B cell (primary cell): ENCODE results near the gene MBNL2. TPM values are rescaled to one million over a fixed set of nuclear protein-coding genes. Genes with fewer than 3 reads are reported as not detected.

Source experiments
- ATAC-seq: fragments of 200-7000 bp; cut with Tn5 transposase; one replicate; pipeline ENCODE4 v1.10.0; 2021; ENCODE audit warnings: low read depth, mild to moderate bottlenecking, moderate number of reproducible peaks, moderate library complexity
- CTCF ChIA-PET: fragments of 350-600 bp; sonication (Branson Sonifier 250); formaldehyde crosslinking; loops from one replicate; lab custom pipeline; 2021; ENCODE audit warnings: antibody characterized with exemption, inconsistent platforms; lab: Charles Lee
- POLR2A ChIA-PET: fragments of 350-600 bp; sonication (Branson Sonifier 250); formaldehyde crosslinking; loops from one replicate; lab custom pipeline; 2021; ENCODE audit warnings: antibody characterized with exemption; lab: Charles Lee
- DNase-seq: peaks from one replicate; pipeline ENCODE4 v3.0.0; 2013
- H2AFZ ChIP-seq: 2 replicates; pipeline ENCODE4 v1.6.1; 2012; ENCODE audit warnings: mild to moderate bottlenecking, low read depth, low read length; ENCODE audit not compliant: insufficient read depth, poor library complexity, severe bottlenecking
- H3K27ac ChIP-seq, 2 donors: 1 replicate in 1 of 2; 2 replicates in 1 of 2; pipeline ENCODE4 v1.5.1; 2012 to 2013; ENCODE audit warnings: low read length in 2 of 2, mild to moderate bottlenecking in 2 of 2, moderate library complexity in 1 of 2
- H3K27me3 ChIP-seq, 4 experiments: fragments of 200-600 bp in 1 of 4; sonication (generic) in 1 of 4; replicated peaks in 1 of 4; 1 replicate in 2 of 4; 2 replicates in 2 of 4; pipeline versions ENCODE4 v1.6.1 to v1.7.0; 2013 to 2016; ENCODE audit warnings: low read length in 3 of 4, mild to moderate bottlenecking in 2 of 4, mixed read lengths in 1 of 4, moderate library complexity in 1 of 4; ENCODE audit not compliant: insufficient read depth in 4 of 4, control insufficient read depth in 3 of 4; ENCODE audit errors: control extremely low read depth in 1 of 4
- H3K36me3 ChIP-seq, 2 experiments: replicated peaks in 1 of 2; 1 replicate in 1 of 2; 2 replicates in 1 of 2; pipeline versions ENCODE4 v1.6.1 to v1.7.1; 2013; ENCODE audit warnings: low read length in 1 of 2; ENCODE audit not compliant: insufficient read depth in 2 of 2, control insufficient read depth in 1 of 2; ENCODE audit errors: control extremely low read depth in 1 of 2, extremely low read depth in 1 of 2
- H3K4me1 ChIP-seq, 2 donors: fragments of 200-600 bp in 1 of 2; sonication (generic) in 1 of 2; 1 replicate in 1 of 2; 2 replicates in 1 of 2; pipeline versions ENCODE4 v1.5.1 to v1.6.1; 2013 to 2017; ENCODE audit warnings: low read length in 2 of 2; ENCODE audit not compliant: control insufficient read depth in 2 of 2, insufficient read depth in 2 of 2
- H3K4me2 ChIP-seq: replicated peaks from 2 replicates; pipeline ENCODE3; 2012; ENCODE audit warnings: mild to moderate bottlenecking, low read depth, low read length; ENCODE audit not compliant: poor library complexity, severe bottlenecking
- H3K4me3 ChIP-seq, 5 experiments: fragments of 200-600 bp in 1 of 5; sonication (generic) in 1 of 5; 1 replicate in 3 of 5; 2 replicates in 2 of 5; pipeline versions ENCODE4 v1.5.1 to v1.7.0; 2011 to 2016; ENCODE audit warnings: low read length in 4 of 5, mild to moderate bottlenecking in 4 of 5, low read depth in 2 of 5, control low read depth in 1 of 5, moderate library complexity in 1 of 5; ENCODE audit not compliant: insufficient read depth in 1 of 5; ENCODE audit errors: control extremely low read depth in 1 of 5, extremely low read depth in 1 of 5
- H3K79me2 ChIP-seq: fragments of 200-600 bp; sonication (generic); one replicate; pipeline ENCODE4 v1.6.0; 2016; ENCODE audit warnings: low read length; ENCODE audit not compliant: control insufficient read depth, insufficient read depth
- H3K9ac ChIP-seq: fragments of 200-600 bp; sonication (generic); 2 replicates; pipeline ENCODE4 v1.6.1; 2017; ENCODE audit warnings: mild to moderate bottlenecking, low read length, moderate library complexity
- H3K9me3 ChIP-seq, 3 donors: one replicate each; pipeline versions ENCODE4 v1.6.1 to v1.7.1; 2013; ENCODE audit warnings: low read length in 2 of 3; ENCODE audit not compliant: control insufficient read depth in 2 of 3, insufficient read depth in 1 of 3; ENCODE audit errors: control extremely low read depth in 1 of 3
- H4K20me1 ChIP-seq: 2 replicates; pipeline ENCODE4 v1.6.0; 2012; ENCODE audit warnings: mild to moderate bottlenecking, low read length; ENCODE audit not compliant: insufficient read depth, control insufficient read depth, poor library complexity, severe bottlenecking
- H3K27ac Mint-ChIP-seq: one replicate; pipeline ENCODE4 v1.8.0; 2021; ENCODE audit warnings: mixed read lengths
- H3K27me3 Mint-ChIP-seq: one replicate; pipeline ENCODE4 v1.8.0; 2021; ENCODE audit warnings: mixed read lengths
- H3K4me1 Mint-ChIP-seq: one replicate; pipeline ENCODE4 v1.8.0; 2021; ENCODE audit warnings: mixed read lengths
- H3K4me3 Mint-ChIP-seq: one replicate; pipeline ENCODE4 v1.8.0; 2021; ENCODE audit warnings: mixed read lengths
- H3K9me3 Mint-ChIP-seq: one replicate; pipeline ENCODE4 v1.8.0; 2022; ENCODE audit warnings: mixed read lengths; ENCODE audit not compliant: insufficient read depth
- CTCF ChIP-seq: fragments of 200-600 bp; IDR thresholded peaks from one replicate; pipeline ENCODE4 v1.8.0; 2022; ENCODE audit warnings: antibody characterized with exemption, mild to moderate bottlenecking
- EZH2 ChIP-seq: IDR thresholded peaks from 2 replicates; pipeline ENCODE4 v1.6.1; 2012; ENCODE audit warnings: borderline replicate concordance, low read depth, mild to moderate bottlenecking, moderate library complexity, low read length; ENCODE audit not compliant: insufficient read depth, poor library complexity, severe bottlenecking
- WGBS: methylation state at CpG from one replicate; pipeline ENCODE4 v1.1.5; 2013; ENCODE audit warnings: missing lambda C conversion rate; ENCODE audit not compliant: insufficient coverage; 5-methylcytosine and 5-hydroxymethylcytosine counted together
- intact Hi-C: fragments of 100-400 bp; cut with micrococcal nuclease; formaldehyde crosslinking; loops from one replicate; pipeline ENCODE4 v1.10.0; 2022
- polyA plus RNA-seq: library from polyadenylated mRNA; depleted of rRNA; stranded (reverse); fragments of >200 nt; gene quantifications from 2 replicates; pipeline ENCODE4 v1.2.3, GENCODE V29; 2012
- total RNA-seq, 2 donors: library from RNA; stranded (reverse); fragments of 120-200 nt in 1 of 2; gene quantifications; 1 replicate in 1 of 2; 2 replicates in 1 of 2; pipeline versions ENCODE4 v1.2.3 to v1.2.4, GENCODE V29; 2013 to 2022

Gene MBNL2
- total and polyA plus RNA-seq, 2 donors (not counting 1 experiment from before 2014, with no cell fraction given), result 6.9 to 50.1 TPM

- H3K9me3 Mint-ChIP-seq, result no peaks in the 10 kb centered on the region
- Histone ChIP-seq H3K4me3 (no peak overlapping the region), H3K36me3 (no peaks in the 10 kb centered on the region), H3K9ac (no peak overlapping the region), H3K4me2 (no peak overlapping the region), H3K27me3 (no peaks in the 10 kb centered on the region), H3K4me1 (no peaks in the 10 kb centered on the region), H3K79me2 (no peaks in the 10 kb centered on the region), H4K20me1 (no peaks in the 10 kb centered on the region), H2AFZ (no peak overlapping the region), H3K9me3 (no peaks in the 10 kb centered on the region), H3K27ac (no peak overlapping the region)
- ATAC-seq (no peak), DNase-seq (no peak)
- WGBS, result 29% methylated on average over 2 of the region's 4 CpGs
- ChIA-PET POLR2A (no interaction called here), CTCF (interaction anchor here (1.0 to 2.7 kb wide), 3 partner anchors 12 to 104 kb away, joined by 3 to 13 read pairs (median 4); no protein-coding TSS in a partner anchor)
- TF ChIP-seq EZH2 (no peak), CTCF (no peak)
- no peaks in the 10 kb centered on the region for H3K4me1 Mint-ChIP-seq
- no peak overlapping the region for H3K4me3 Mint-ChIP-seq
- H3K27me3 Mint-ChIP-seq, result peaks cover 4% of the 10 kb centered on the region
- intact Hi-C loops, result loop anchor here (2.0 kb wide), 1 partner anchor 14 kb away; no protein-coding TSS in a partner anchor
- H3K27ac Mint-ChIP-seq, result no peak overlapping the region
These were observed 9.5 kb upstream of the MBNL2 start for GRCh38 chr13:97212601-97213040.

GRCh38 chr13:97214921-97215320 lies 7.2 kb upstream of the MBNL2 start:
- H2AFZ ChIP-seq, result no peak overlapping the region
- H3K36me3 ChIP-seq, result no peaks in the 10 kb centered on the region
- no peaks in the 10 kb centered on the region for H4K20me1 ChIP-seq
- Mint-ChIP-seq H3K4me1 (no peaks in the 10 kb centered on the region), H3K27ac (no peak overlapping the region), H3K27me3 (peaks cover 4% of the 10 kb centered on the region), H3K9me3 (no peaks in the 10 kb centered on the region), H3K4me3 (no peak overlapping the region)
- ChIA-PET POLR2A (no interaction called here), CTCF (interaction anchor here (0.6 kb wide), 1 partner anchor 1297 kb away, joined by 3 read pairs; no protein-coding TSS in a partner anchor)
- ATAC-seq (no peak), DNase-seq (no peak)
- 97% methylated on average over 3 of the region's 3 CpGs for WGBS
- no peak overlapping the region for H3K4me3 ChIP-seq
- H3K4me1 ChIP-seq, result no peaks in the 10 kb centered on the region
- H3K4me2 ChIP-seq, result no peak overlapping the region
- H3K9ac ChIP-seq, result no peak overlapping the region
- no peaks in the 10 kb centered on the region for H3K79me2 ChIP-seq
- H3K9me3 ChIP-seq, result no peaks in the 10 kb centered on the region
- H3K27ac ChIP-seq, result no peak overlapping the region
- no peaks in the 10 kb centered on the region for H3K27me3 ChIP-seq
- intact Hi-C loops, result no loop called here
- TF ChIP-seq EZH2 (no peak), CTCF (no peak)
